IPS DF 6.9 (cell line): ENCODE data around the gene PDCD6IP.
"Not testable (repeated sequence)": the region's sequence is repeated elsewhere in the genome, so short reads cannot be mapped to it uniquely, and the experiment has no call there.

Experiments used
- DNase-seq: peaks from one replicate; pipeline ENCODE4 v3.0.0-alpha.2; 2013; ENCODE audit warnings: low read depth, low spot score
- H3K27ac ChIP-seq: one replicate; pipeline ENCODE4 v1.5.1; 2013; ENCODE audit warnings: low read length, control low read depth
- H3K27me3 ChIP-seq: 2 replicates; pipeline ENCODE4 v1.6.1; 2013; ENCODE audit warnings: mild to moderate bottlenecking, low read length; ENCODE audit not compliant: control insufficient read depth, insufficient read depth
- H3K36me3 ChIP-seq: 2 replicates; pipeline ENCODE4 v1.6.1; 2013; ENCODE audit warnings: low read length; ENCODE audit not compliant: control insufficient read depth, insufficient read depth
- H3K4me1 ChIP-seq: 2 replicates; pipeline ENCODE4 v1.6.1; 2013; ENCODE audit warnings: low read length; ENCODE audit not compliant: control insufficient read depth, insufficient read depth
- H3K4me3 ChIP-seq: 2 replicates; pipeline ENCODE4 v1.5.1; 2013; ENCODE audit warnings: mild to moderate bottlenecking, low read length
- H3K9me3 ChIP-seq: 2 replicates; pipeline ENCODE4 v1.6.1; 2013; ENCODE audit warnings: low read length, inconsistent platforms; ENCODE audit not compliant: control insufficient read depth, insufficient read depth
- WGBS: extraction: QIAGEN DNeasy Blood & Tissue Kit; methylation state at CpG from one replicate; pipeline ENCODE4 v1.1.7; 2013; ENCODE audit warnings: mixed read lengths, missing lambda C conversion rate; ENCODE audit not compliant: insufficient read length, insufficient coverage; 5-methylcytosine and 5-hydroxymethylcytosine counted together

The PDCD6IP gene

GRCh38 chr3:33825111-33825510 is 26.7 kb downstream of the PDCD6IP start:
- no peak overlapping the region for H3K4me3 ChIP-seq
- no peaks in the 10 kb centered on the region; the same call in 1 of the 2 replicates for H3K9me3 ChIP-seq
- H3K27me3 ChIP-seq: no peaks in the 10 kb centered on the region
- no peak overlapping the region for H3K27ac ChIP-seq
- no peaks in the 10 kb centered on the region; the same call in 1 of the 2 replicates for H3K36me3 ChIP-seq
- no peak for DNase-seq
- no CpG with 5 or more reads among the region's 5 CpGs for WGBS
- H3K4me1 ChIP-seq: no peaks in the 10 kb centered on the region

GRCh38 chr3:33826206-33826605 is 27.8 kb downstream of the PDCD6IP start:
- Histone ChIP-seq H3K27ac (no peak overlapping the region), H3K36me3 (no peaks in the 10 kb centered on the region; the same call in 1 of the 2 replicates), H3K27me3 (no peaks in the 10 kb centered on the region), H3K4me1 (no peaks in the 10 kb centered on the region), H3K9me3 (no peaks in the 10 kb centered on the region; the same call in 1 of the 2 replicates), H3K4me3 (no peak overlapping the region)
- WGBS: no CpG with 5 or more reads among the region's 1 CpG
- no peak for DNase-seq

- DNase-seq: no peak
- no peaks in the 10 kb centered on the region for H3K27me3 ChIP-seq
- no CpG with 5 or more reads among the region's 1 CpG for WGBS
- no peaks in the 10 kb centered on the region; the same call in 1 of the 2 replicates for H3K36me3 ChIP-seq
- H3K9me3 ChIP-seq: no peaks in the 10 kb centered on the region; the same call in 1 of the 2 replicates
- H3K27ac ChIP-seq: no peak overlapping the region
- no peaks in the 10 kb centered on the region for H3K4me1 ChIP-seq
- no peak overlapping the region for H3K4me3 ChIP-seq
These were observed 28.3 kb downstream of the PDCD6IP start for GRCh38 chr3:33826688-33827087.

GRCh38 chr3:33829720-33830119 is 31.3 kb downstream of the PDCD6IP start:
- Histone ChIP-seq H3K27ac (no peak overlapping the region), H3K4me3 (no peak overlapping the region), H3K36me3 (no peaks in the 10 kb centered on the region), H3K4me1 (no peaks in the 10 kb centered on the region; the same call in 1 of the 2 replicates), H3K27me3 (no peaks in the 10 kb centered on the region), H3K9me3 (no peaks in the 10 kb centered on the region; the same call in 1 of the 2 replicates)
- DNase-seq: no peak
- no CpG with 5 or more reads among the region's 2 CpGs for WGBS

GRCh38 chr3:33831053-33831452 is 32.6 kb downstream of the PDCD6IP start:
- no peak for DNase-seq
- no peaks in the 10 kb centered on the region for H3K36me3 ChIP-seq

GRCh38 chr3:33833408-33834095 is 35.1 kb downstream of the PDCD6IP start:
- Histone ChIP-seq H3K9me3 (no peaks in the 10 kb centered on the region; the same call in 1 of the 2 replicates), H3K27me3 (no peaks in the 10 kb centered on the region), H3K27ac (no peak overlapping the region), H3K4me1 (no peaks in the 10 kb centered on the region; the same call in 1 of the 2 replicates), H3K36me3 (no peaks in the 10 kb centered on the region), H3K4me3 (no peak overlapping the region)
- WGBS: no CpG with 5 or more reads among the region's 1 CpG
- DNase-seq: no peak

More at GRCh38 chr3:33831053-33831452, 32.6 kb downstream of the PDCD6IP start:
- Histone ChIP-seq H3K4me3 (no peak overlapping the region), H3K27ac (no peak overlapping the region), H3K27me3 (no peaks in the 10 kb centered on the region), H3K4me1 (no peaks in the 10 kb centered on the region; the same call in 1 of the 2 replicates), H3K9me3 (no peaks in the 10 kb centered on the region; the same call in 1 of the 2 replicates)

GRCh38 chr3:33834096-33834453 is 35.6 kb downstream of the PDCD6IP start:
- H3K27me3 ChIP-seq: no peaks in the 10 kb centered on the region
- H3K36me3 ChIP-seq: no peaks in the 10 kb centered on the region
- H3K4me3 ChIP-seq: no peak overlapping the region
- no peaks in the 10 kb centered on the region; the same call in 1 of the 2 replicates for H3K4me1 ChIP-seq
- DNase-seq: no peak
- H3K27ac ChIP-seq: no peak overlapping the region
- no CpG with 5 or more reads among the region's 3 CpGs for WGBS
- no peaks in the 10 kb centered on the region; the same call in 1 of the 2 replicates for H3K9me3 ChIP-seq

- not testable (repeated sequence) for H3K9me3 ChIP-seq, H3K4me3 ChIP-seq, H3K27ac ChIP-seq, H3K36me3 ChIP-seq, H3K27me3 ChIP-seq, DNase-seq, H3K4me1 ChIP-seq
- no CpG with 5 or more reads among the region's 3 CpGs for WGBS
These were observed 38.8 kb downstream of the PDCD6IP start for GRCh38 chr3:33837182-33837581.

- Histone ChIP-seq H3K4me3 (no peak overlapping the region), H3K27ac (no peak overlapping the region), H3K9me3 (no peaks in the 10 kb centered on the region), H3K4me1 (no peaks in the 10 kb centered on the region), H3K36me3 (no peaks in the 10 kb centered on the region), H3K27me3 (no peaks in the 10 kb centered on the region)
- WGBS: no CpG with 5 or more reads among the region's 3 CpGs
- DNase-seq: no peak
These were observed 40.9 kb downstream of the PDCD6IP start for GRCh38 chr3:33839283-33839682.

GRCh38 chr3:33840179-33840578 is 41.7 kb downstream of the PDCD6IP start:
- Histone ChIP-seq H3K36me3 (no peaks in the 10 kb centered on the region), H3K9me3 (no peaks in the 10 kb centered on the region), H3K27me3 (no peaks in the 10 kb centered on the region), H3K4me1 (no peaks in the 10 kb centered on the region), H3K4me3 (no peak overlapping the region), H3K27ac (no peak overlapping the region)
- no CpG with 5 or more reads among the region's 2 CpGs for WGBS
- no peak for DNase-seq
